Suprapubic skin (tissue), 3 donors: ENCODE data around the gene URAD.

Experiments
- CTCF ChIP-seq, 2 donors: fragments of 200-600 bp in 1 of 2; fragments of 450-650 bp in 1 of 2; sonication (generic) in 1 of 2; IDR thresholded peaks; one replicate each; pipeline ENCODE4 v1.5.1; 2016 to 2019; ENCODE audit warnings: antibody characterized with exemption in 2 of 2, mild to moderate bottlenecking in 1 of 2, moderate library complexity in 1 of 2
- POLR2AphosphoS5 ChIP-seq, 3 donors: sonication (generic); formaldehyde crosslinking; IDR thresholded peaks; one replicate each; pipeline ENCODE4 v1.6.1; 2017; ENCODE audit warnings: antibody characterized with exemption in 3 of 3

GRCh38 chr13:27933118-27933517 is 55.4 kb downstream of the URAD start:
- TF ChIP-seq POLR2AphosphoS5 (IDR thresholded peaks at IDR 0.05) (no peak), CTCF (IDR thresholded peaks at IDR 0.05) (no peak)
